ENCODE data around the gene PMAIP1. TPM values are rescaled to one million over a fixed set of nuclear protein-coding genes. Genes with fewer than 3 reads are reported as not detected.

The PMAIP1 gene
- total and polyA plus RNA-seq, 4 donors, result 0.08 to 5.5 (median 0.25) TPM

- no peaks in the 10 kb centered on the region for H3K36me3 ChIP-seq (ENCODE audit: control insufficient read depth in 4 of 4, insufficient read depth in 3 of 4, low read depth in 1 of 4, low read length in 3 of 4)
- H3K4me3 ChIP-seq (ENCODE audit: low read depth in 1 of 3, low read length in 3 of 3), result no peak overlapping the region
- no peak overlapping the region for H3K27ac ChIP-seq (ENCODE audit: low read depth in 1 of 2, low read length in 2 of 2)
- H3K9ac ChIP-seq (ENCODE audit: low read depth in 1 of 2, low read length in 2 of 2), result no peak overlapping the region
- peaks cover 0 to 2% (median under 1%) of the 10 kb centered on the region in 4 donors for H3K9me3 ChIP-seq (ENCODE audit: control insufficient read depth in 4 of 4, low read length in 3 of 4)
- TF ChIP-seq NR2F2 (IDR thresholded peaks at IDR 0.05) (no peak), HNF4A (conservative IDR thresholded peaks at IDR 0.05) (no peak), SP1 (IDR thresholded peaks at IDR 0.05) (no peak), ATF3 (IDR thresholded peaks at IDR 0.05) (no peak), EGR1 (IDR thresholded peaks at IDR 0.05; ENCODE audit: low read depth in 2 of 2) (no peak), FOXA1 (IDR thresholded peaks at IDR 0.05) (no peak), YY1 (IDR thresholded peaks at IDR 0.05) (no peak), RAD21 (IDR thresholded peaks at IDR 0.05) (no peak), CTCF (IDR thresholded peaks at IDR 0.05; ENCODE audit: low read depth, low read length, missing input control) (no peak)
- H3K4me1 ChIP-seq (ENCODE audit: control insufficient read depth in 4 of 4, insufficient read depth in 4 of 4, low read length in 3 of 4), result peaks cover 6 to 12% (median 9%) of the 10 kb centered on the region in 4 donors
- no peak for DNase-seq (ENCODE audit: low spot score)
- peaks cover 0 to 5% (median 0%) of the 10 kb centered on the region in 4 donors for H3K27me3 ChIP-seq (ENCODE audit: control insufficient read depth in 4 of 4, insufficient read depth in 4 of 4, low read length in 3 of 4)
- WGBS, result 76% methylated on average over 9 of the region's 9 CpGs
These were observed 2.4 kb upstream of the PMAIP1 start for GRCh38 chr18:59897321-59897954.

GRCh38 chr18:59898093-59898492, 1.7 kb upstream of the PMAIP1 start:
- DNase-seq (ENCODE audit: low spot score), result no peak
- 73% methylated on average over 4 of the region's 4 CpGs for WGBS
- no peak overlapping the region for H3K9ac ChIP-seq (ENCODE audit: low read depth in 1 of 2, low read length in 2 of 2)

More at GRCh38 chr18:59898093-59898492, 1.7 kb upstream of the PMAIP1 start:
- H3K27me3 ChIP-seq (ENCODE audit: control insufficient read depth in 4 of 4, insufficient read depth in 4 of 4, low read length in 3 of 4), result peaks cover 0 to 5% (median 0%) of the 10 kb centered on the region in 4 donors
- H3K9me3 ChIP-seq (ENCODE audit: control insufficient read depth in 4 of 4, low read length in 3 of 4), result peaks cover 0 to 2% (median under 1%) of the 10 kb centered on the region in 4 donors
- H3K27ac ChIP-seq (ENCODE audit: low read depth in 1 of 2, low read length in 2 of 2), result no peak overlapping the region
- TF ChIP-seq YY1 (IDR thresholded peaks at IDR 0.05) (no peak), ZBTB33 (IDR thresholded peaks at IDR 0.05) (no peak)
- no peaks in the 10 kb centered on the region for H3K36me3 ChIP-seq (ENCODE audit: control insufficient read depth in 4 of 4, insufficient read depth in 3 of 4, low read depth in 1 of 4, low read length in 3 of 4)
- peaks cover 6 to 12% (median 9%) of the 10 kb centered on the region in 4 donors for H3K4me1 ChIP-seq (ENCODE audit: control insufficient read depth in 4 of 4, insufficient read depth in 4 of 4, low read length in 3 of 4)
- no peak overlapping the region for H3K4me3 ChIP-seq (ENCODE audit: low read depth in 1 of 3, low read length in 3 of 3)

Measured in liver (tissue), 9 donors.